NOMO-1 (cell line): Measurements from ENCODE around the gene LILRB5.
"Not testable (repeated sequence)": the region's sequence is repeated elsewhere in the genome, so short reads cannot be mapped to it uniquely, and the experiment has no call there.

ENCODE experiments used
- DNase-seq, 2 experiments: peaks; one replicate each; lab custom pipeline; 2025; ENCODE audit not compliant: unreplicated experiment in 2 of 2; lab: John Stamatoyannopoulos, UW

LILRB5 gene

DNA sequence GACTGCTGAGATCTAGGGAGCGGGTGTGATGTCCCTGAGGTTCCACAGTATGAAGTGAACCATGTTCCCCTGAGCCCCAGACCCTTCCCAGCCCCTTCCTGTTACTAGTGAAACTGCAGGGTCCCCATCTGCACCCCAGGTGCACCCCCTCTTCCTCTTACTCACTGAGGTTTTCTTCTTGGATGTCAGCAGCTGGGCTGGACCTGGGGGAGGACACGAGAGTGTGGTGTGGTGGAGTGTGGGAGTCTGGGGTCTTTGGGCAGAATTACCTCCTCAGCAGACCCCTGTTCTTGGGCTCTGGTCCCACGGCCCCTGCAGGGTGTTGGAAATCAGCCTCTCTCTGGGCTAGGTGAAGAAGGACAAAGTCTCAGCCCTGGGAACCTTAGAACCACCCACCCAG is 11.1 kb downstream of the LILRB5 start:
- no peak for DNase-seq

DNA sequence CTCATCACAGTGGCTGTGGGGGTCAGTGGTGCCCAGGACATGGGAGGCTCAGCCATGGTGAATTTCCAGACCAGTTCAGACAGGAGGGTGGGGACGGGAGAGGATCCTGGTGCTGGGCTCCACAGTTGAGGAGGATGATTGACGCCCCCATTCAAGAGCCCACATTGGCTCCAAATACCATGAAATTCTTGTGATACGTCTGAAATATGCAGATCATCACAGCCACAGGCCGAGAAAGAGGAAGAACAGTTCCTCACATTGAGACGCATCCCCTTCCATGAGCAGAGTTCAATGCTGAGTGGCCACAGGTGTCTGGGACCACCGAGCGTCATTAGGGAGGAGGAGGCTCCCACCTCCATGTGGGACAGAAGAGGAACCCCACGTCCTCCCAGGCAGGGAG is 13.3 kb downstream of the LILRB5 start:
- not testable (repeated sequence) for DNase-seq

DNA sequence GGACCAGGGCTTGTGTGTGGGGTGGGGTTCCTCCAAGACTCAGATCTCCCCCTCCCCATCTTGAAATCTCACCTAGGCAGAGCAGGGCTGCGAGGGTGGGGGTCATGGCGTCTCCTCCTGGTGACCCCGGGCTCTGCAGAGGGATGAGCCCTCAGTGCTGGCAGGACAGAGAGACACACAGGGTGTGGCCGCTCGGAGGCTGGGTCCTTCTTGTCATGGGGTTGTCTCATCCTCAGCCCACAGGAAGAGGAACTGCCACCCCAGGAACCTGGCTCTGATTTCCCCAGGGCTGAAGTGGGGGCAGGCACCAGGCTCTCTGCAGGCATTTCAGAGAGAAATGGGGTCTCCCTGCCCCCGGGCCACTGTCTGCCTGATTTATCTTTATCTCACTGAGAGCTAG is 14.4 kb downstream of the LILRB5 start, which contains the start of gene LILRA6:
TSS of gene LILRA6 (minus strand) at position 145 of the 400 bp plus-strand sequence.
- peak; percentile 20 to 61 for DNase-seq

DNA sequence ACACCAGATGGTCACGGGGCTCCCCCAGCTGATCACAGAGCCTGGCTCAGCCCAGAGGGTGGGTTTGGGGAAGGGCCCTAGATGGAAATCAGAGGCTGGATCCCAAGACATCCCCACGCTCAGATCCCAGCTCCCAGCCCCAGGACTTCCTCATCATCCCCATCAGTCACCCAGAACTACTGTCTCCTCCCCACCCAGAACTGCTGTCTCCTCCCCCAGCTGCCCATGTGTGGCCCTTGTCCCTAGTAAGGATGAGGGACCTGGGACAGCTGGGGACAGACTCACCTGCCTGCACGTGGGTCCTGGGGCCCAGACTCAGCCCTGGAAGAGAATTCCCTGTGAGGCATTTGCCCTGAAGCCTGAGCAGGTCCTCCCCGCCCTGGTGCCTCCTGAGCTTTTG is 14.8 kb downstream of the LILRB5 start:
- DNase-seq, result not testable (repeated sequence)

DNA sequence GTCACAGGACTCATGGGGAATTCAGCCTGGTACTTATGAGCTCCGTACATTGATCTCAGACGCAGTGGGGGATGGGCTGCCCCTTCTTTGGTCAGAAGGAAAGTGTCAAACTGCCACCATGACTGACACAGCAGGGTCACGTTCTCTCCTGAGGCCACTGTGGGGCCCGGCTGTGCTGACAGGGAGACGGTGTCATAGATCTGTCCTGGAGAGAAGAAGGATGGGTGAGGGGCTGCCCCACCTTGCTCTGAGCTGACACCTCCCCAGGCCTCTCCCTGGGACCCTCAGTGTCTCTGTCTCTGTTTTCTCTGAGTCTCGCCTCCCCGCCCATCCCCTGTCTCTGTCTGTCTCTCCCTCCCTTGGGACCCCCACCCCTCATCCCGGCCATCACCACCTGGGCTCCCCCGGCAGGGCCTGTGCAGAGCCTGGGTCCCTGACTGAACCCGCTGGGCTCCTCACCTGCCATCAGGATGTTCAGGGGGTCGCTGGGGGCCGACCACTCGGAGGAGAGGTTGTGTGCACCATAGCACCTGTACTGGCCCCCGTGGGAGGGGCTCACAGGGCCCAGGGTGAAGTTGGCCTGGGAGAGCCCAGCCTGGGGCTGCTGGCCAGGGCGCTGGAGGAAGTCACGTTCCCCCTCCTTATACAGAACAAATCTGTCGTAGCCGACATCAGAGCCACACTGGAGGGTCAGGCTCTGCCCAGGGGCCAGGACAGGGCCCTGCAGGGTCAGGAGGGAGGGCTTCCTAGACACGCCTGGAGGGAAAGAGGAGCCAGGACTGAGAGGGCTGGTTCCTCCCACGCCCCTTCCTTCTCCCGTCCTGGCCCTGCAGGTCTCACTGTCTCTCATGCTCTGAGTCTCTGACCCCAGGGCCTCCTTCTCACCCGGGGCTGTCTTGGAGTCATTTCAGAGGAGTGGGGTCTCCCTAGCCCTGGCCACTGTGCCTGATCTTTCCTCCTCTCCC is 16.4 kb downstream of the LILRB5 start:
- not testable (repeated sequence) for DNase-seq

DNA sequence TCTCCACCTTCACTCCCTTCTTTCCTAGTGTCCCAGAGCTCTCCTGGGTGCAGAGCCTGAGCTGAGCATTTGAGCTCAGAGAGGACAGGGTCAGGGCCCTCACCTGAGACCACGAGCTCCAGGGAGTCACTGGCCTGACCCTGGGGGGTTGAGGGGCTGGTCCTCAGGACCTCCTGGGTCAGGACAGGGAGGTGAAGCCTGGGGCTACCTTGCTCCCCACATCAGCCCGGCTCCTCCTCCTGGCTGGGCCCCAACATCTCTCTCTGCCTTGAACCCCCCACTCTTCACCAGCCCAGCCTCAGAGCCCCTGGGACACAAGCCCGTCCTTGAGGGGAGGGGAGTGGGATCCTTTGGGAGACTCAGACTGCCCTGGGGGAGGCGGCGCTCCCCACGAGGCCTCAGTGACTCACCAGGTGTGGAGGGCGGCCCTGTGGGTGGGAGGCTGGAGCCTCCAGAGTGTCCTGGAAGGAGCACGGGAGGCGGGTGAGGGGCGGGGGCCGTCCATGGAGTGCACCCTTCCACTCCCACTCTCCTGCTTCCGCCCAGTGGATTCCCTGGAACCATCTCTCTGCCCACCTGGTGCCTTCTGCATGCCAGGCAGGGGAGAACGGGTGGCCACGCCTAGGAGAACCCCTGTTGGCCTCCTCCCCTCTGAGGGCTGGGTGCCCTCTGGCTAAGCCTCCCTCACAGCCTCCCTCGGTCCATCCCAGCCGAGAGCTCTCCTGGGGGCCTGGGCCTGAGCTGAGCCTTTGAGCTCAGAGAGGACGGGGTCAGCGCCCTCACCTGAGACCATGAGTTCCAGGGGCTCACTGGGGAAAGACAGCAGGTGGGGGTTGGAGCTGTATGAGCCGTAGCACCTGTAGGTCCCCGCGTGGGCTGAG is 17.3 kb downstream of the LILRB5 start:
- not testable (repeated sequence) for DNase-seq

DNA sequence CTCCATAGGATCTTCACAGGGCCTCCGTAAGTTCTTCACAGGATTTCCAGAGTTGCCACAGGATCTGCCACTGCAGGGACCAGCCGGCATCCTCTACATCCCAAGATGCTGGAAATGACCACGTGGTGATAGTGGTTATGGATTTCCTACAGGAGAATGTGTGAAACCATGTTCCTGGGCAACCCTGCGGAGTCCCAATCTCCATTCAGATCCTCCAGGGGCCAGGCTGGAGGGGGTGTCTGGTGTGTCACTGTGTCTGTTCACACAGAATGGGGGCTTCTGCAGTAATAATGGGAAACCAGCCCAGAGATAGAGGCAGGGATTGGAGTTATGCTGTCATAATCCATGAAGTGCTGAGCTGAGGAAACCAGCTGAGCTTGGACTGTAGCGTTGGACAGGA is 23.1 kb downstream of the LILRB5 start:
- no peak for DNase-seq

DNA sequence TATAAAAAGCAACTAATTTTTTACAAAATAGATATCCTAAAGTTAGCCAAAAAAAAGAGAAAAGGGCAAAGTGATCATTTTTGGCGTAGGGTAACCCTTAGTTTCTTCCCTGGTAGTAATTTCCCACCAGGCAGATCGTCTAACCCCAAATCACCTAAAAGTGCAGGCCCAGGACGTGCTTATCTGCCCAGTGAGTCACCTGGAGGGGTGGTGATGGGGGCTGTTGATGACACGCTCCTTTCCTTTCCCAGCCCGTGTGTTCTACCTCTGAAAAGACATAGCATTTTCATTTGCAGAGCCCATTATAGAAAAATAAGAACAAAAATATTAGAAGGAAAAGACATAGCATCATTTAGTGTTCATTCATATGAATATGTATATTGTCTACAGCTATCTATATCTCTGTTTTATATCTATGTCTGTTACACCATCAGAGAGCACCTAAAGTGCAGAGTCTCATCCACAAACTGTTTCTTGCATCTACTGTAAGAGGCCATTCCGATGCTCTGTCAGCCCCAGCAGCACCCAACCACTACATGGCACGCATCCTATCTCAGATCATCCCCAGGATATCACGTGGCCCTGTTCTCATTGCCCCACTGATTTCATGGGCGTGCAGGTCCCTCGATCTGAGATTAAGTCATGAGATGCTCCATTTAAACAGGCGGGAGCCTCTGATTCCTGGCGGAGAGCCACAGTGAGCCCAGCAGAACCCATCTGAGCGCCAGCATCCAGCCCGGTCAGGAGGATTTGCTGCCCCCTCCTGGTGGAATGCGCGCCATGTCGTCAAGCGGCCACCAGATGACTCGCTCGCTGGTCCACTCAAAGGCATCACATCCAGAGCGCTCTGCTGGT is 25.8 kb downstream of the LILRB5 start:
- DNase-seq, result peak; percentile 58 to 67

DNA sequence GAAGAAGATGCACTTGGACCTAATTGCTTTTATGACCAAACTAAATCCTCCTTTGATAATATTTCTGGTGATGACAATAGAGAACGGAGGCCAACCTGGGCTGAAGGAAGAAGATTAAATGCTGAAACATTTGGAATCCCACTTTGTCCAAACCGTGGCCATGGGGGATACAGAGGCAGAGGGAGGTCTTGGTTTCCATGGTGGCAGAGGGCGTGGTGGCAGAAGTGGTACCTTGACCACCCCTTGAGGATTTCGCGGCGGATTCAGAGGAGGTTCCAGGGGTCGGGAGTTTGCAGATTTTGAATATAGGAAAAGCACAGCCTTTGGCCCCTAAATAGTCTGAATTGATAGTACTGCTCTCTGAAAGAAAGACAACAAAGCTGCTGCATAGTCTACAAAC is 27.0 kb downstream of the LILRB5 start:
- no peak for DNase-seq

DNA sequence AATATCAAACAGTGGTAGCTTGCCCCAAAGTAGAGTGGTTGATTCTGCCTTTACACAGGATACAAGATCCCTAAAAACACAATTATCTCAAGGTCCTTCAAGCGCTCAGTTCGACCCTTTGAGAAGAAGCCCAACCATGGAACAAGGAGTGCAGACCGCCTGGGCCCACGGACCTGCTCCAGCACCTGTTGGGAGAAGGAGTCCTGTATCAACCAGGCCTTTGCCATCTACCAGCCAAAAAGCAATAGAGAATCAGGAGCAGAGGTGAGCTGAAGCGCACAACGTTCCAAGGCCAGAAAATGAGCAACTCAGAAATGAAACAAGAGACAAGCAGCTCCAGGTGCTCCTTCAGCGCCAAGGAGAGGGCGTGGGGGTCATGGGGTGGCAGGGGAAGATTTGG is 27.9 kb downstream of the LILRB5 start:
- DNase-seq, result no peak

DNA sequence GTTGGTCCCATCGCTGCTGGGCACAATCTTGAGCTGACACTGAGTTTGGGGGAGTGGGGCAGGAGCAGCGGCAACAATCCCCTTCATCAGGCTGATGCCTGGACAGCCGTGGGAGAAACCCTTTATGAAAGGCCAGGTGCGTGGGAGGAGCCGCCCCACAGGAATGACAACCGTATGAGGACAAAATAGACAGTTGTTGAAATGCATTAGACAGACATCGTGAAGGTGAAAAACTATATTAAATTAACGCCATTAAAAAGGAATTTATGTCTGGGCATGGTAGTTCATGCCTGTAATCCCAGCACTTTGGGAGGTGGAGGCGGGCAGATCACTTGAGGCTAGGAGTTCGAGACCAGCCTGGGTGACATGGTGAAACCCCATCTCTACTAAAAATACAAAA is 32.5 kb downstream of the LILRB5 start:
- DNase-seq, result not testable (repeated sequence)

DNA sequence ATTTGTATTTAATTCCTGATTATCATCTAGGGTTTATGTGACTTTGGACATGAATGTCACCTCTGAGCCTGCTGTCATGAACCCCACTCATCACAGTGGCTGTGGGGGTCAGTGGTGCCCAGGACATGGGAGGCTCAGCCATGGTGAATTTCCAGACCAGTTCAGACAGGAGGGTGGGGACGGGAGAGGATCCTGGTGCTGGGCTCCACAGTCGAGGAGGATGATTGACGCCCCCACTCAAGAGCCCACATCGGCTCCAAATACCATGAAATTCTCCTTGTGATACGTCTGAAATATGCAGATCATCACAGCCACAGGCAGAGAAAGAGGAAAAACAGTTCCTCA is 33.2 kb downstream of the LILRB5 start:
- DNase-seq, result not testable (repeated sequence)

DNA sequence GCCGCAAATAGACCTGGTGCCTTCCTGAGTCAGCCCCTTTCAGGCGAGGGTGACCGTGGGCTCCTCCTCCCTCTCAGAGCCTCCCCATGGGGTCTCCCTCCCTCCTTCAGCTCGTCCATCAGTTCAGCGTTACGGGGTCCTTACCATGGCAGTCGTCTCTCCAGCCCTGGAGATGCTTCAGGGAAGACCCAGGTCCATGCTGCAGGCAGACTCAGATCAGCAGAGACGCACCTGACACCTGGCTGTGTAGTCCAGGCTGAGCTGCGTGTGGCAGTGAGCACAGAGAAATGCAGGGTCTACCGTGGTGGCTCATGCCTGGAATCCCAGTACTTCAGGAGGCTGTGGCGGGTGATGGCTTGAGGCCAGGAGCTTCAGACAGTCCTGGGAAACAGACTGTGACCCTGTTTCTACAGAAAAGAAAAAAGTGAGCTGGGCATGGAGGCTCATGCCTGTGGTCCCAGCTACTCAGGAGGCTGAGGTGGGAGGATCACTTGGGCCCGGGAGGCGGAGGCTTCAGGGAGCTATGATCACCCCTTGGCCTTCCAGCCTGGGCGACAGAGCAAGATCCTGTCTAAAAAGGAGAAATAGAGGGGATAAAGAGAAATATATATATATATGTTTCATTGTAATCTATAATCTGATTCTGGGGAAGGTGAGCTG is 33.7 kb downstream of the LILRB5 start:
- DNase-seq, result not testable (repeated sequence)

DNA sequence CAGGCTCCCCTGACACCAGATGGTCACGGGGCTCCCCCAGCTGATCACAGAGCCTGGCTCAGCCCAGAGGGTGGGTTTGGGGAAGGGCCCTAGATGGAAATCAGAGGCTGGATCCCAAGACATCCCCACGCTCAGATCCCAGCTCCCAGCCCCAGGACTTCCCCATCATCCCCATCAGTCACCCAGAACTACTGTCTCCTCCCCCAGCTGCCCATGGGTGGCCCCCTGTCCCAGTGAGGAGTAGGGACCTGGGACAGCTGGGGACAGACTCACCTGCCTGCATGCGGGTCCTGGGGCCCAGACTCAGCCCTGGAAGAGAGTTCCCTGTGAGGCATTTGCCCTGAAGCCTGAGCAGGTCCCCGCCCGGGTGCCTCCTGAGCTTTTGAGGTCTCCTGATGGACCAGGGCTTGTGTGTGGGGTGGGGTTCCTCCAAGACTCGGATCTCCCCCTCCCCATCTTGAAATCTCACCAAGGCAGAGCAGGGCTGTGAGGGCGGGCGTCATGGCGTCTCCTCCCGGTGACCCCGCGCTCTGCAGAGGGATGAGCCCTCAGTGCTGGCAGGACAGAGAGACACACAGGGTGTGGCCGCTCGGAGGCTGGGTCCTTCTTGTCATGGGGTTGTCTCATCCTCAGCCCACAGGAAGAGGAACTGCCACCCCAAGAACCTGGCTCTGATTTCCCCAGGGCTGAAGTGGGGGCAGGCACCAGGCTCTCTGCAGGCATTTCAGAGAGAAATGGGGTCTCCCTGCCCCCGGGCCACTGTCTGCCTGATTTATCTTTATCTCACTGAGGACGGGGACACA is 34.4 kb downstream of the LILRB5 start, which contains the start of gene LILRB3:
TSS of gene LILRB3 (minus strand) at position 534 of the 803 bp plus-strand sequence. CDS start at position 503, 31 bp downstream.
- not testable (repeated sequence) for DNase-seq

DNA sequence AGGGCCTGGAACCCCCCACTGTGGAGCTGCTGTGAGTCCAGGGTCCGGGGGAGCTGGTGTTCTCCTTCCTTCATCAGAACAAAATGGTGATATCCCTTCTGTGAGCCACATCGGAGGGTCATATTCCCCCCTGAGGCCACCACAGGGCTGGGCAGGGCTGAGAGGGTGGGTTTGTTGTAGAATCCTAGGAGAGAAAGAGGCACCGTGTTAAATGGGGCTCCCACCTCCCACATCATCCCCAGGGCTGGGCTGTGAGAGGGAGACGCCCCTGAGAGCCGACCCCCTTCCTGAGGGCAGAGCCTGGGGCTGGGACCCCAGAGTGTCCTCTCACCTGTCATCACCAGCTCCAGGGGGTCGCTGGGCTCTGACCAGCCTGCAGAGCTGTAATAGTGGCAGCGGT is 35.1 kb downstream of the LILRB5 start:
- DNase-seq, result not testable (repeated sequence)

DNA sequence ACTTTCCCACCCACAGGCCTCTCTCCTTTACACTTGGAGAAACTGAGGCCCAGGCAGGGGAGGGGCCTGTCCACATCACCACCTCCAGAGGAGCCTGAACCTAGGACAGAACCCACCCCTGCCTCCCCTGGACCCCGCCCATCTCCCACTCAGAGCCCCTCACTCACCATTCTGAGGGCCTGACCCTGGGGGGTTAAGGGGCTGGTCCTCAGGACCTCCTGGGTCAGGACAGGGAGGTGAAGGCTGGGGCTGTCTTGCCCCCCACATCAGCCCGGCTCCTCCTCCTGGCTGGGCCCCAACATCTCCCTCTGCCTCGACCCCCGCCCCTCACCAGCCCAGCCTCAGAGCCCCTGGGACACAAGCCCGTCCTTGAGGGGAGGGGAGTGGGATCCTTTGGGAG is 37.4 kb downstream of the LILRB5 start:
- not testable (repeated sequence) for DNase-seq

DNA sequence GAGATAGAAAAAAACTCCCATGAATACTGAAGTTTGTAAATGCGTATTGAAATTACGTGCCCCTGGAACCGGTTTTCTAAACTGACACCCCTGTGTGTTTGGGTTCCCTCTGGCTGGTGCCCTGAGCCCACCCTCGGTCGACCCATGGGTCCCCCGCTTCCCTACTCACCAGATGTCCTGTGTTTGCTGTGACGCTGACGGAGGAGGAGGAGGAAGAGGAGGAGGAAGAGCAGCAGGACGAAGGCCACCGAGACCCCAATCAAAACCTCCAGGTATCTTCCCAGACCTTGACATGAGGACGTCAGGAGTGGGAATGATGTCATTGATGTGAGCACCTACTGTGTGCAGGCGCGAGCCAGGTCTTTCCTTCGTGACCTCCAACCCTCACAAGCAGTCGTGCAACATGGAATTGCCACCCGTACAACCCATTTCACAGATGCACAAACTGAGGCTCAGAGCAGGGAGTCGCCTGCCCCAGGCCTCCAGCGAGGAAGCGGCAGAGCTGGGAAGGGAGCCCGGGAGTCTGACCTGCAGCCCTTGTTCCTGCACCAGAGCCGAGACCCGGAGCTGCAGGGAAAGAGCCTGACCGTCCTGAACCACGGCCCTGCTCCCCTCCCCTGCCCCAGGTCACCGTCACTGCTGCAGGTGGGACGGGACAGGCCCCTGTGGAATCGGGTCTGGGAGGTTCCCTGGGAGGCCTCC is 38.0 kb downstream of the LILRB5 start:
- no peak for DNase-seq

DNA sequence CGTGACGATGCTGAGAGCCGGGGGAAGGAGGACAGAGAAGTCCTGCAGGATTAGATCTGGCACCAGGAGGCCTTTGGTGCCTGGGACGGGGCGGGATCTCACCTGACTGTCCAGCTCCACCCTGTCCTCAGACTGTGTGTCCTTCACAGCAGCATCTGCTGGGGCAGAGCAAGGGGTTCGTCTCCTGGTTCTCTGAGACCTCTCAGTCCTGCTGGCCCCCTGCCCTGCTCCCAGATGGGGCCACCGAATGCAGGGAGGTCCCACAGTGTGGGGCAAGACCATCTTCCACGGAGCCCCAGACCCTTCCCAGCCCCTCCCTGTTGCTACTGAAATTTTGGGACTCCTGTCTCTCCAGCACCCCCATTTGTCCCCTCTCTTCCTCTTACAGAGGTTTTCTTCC is 38.8 kb downstream of the LILRB5 start:
- DNase-seq, result no peak
